HepG2 (cell line): ENCODE measurements around the gene TOP1. TPM values are rescaled to one million over a fixed set of nuclear protein-coding genes. Genes with fewer than 3 reads are reported as not detected.

Source experiments
- ATF7-NPFF ChIP-seq: sonication (generic); formaldehyde crosslinking; IDR thresholded peaks from 2 replicates; pipeline ENCODE4 v1.8.1; 2023; ENCODE audit warnings: mild to moderate bottlenecking, low read depth, missing genetic modification reagents, moderate library complexity
- BORCS8-MEF2B ChIP-seq: sonication (generic); formaldehyde crosslinking; IDR thresholded peaks from 2 replicates; pipeline ENCODE4 v1.8.0; 2022; ENCODE audit warnings: mild to moderate bottlenecking, missing genetic modification reagents
- CC2D1A ChIP-seq: sonication (generic); formaldehyde crosslinking; IDR thresholded peaks from 2 replicates; pipeline ENCODE4 v1.8.1; 2023; ENCODE audit warnings: mild to moderate bottlenecking, missing genetic modification reagents
- CCAR2 ChIP-seq: fragments of 200-400 bp; formaldehyde crosslinking; optimal IDR thresholded peaks from 2 replicates; pipeline ENCODE3; 2018; ENCODE audit warnings: low read depth, mild to moderate bottlenecking, low read length, moderate library complexity
- CREBL2 ChIP-seq: sonication (generic); formaldehyde crosslinking; IDR thresholded peaks from 2 replicates; pipeline ENCODE4 v1.8.1; 2023; ENCODE audit warnings: missing genetic modification reagents, mild to moderate bottlenecking, borderline replicate concordance
- DMAP1 ChIP-seq: IDR thresholded peaks from 2 replicates; pipeline ENCODE4 v1.6.1; 2016
- E2F2 ChIP-seq: sonication (generic); formaldehyde crosslinking; IDR thresholded peaks from 2 replicates; pipeline ENCODE4 v1.4.0; 2020; ENCODE audit warnings: missing genetic modification reagents, borderline replicate concordance
- ELK4 ChIP-seq: sonication (generic); formaldehyde crosslinking; IDR thresholded peaks from 2 replicates; pipeline ENCODE4 v1.9.0; 2021; ENCODE audit warnings: missing genetic modification reagents, borderline replicate concordance
- GATAD1 ChIP-seq: IDR thresholded peaks from 2 replicates; pipeline ENCODE4 v1.6.1; 2016; ENCODE audit warnings: missing genetic modification reagents, missing compliant biosample characterization
- HIVEP1 ChIP-seq: sonication (generic); formaldehyde crosslinking; IDR thresholded peaks from 2 replicates; pipeline ENCODE4 v1.4.0; 2020; ENCODE audit warnings: mild to moderate bottlenecking, missing genetic modification reagents
- HNRNPL ChIP-seq: fragments of 200-400 bp; formaldehyde crosslinking; IDR thresholded peaks from 2 replicates; pipeline ENCODE4 v1.6.1; 2017; ENCODE audit warnings: mild to moderate bottlenecking, low read depth, low read length
- HOXA7 ChIP-seq: sonication (generic); formaldehyde crosslinking; IDR thresholded peaks from 2 replicates; pipeline ENCODE4 v1.8.1; 2022; ENCODE audit warnings: mild to moderate bottlenecking, missing genetic modification reagents, moderate library complexity
- JUNB ChIP-seq: sonication (generic); formaldehyde crosslinking; IDR thresholded peaks from 2 replicates; pipeline ENCODE4 v1.8.0; 2022; ENCODE audit warnings: missing genetic modification reagents, mild to moderate bottlenecking, borderline replicate concordance
- KLF13 ChIP-seq: sonication (generic); formaldehyde crosslinking; IDR thresholded peaks from 2 replicates; pipeline ENCODE4 v1.4.0; 2020; ENCODE audit warnings: mild to moderate bottlenecking, missing genetic modification reagents
- NFKBIZ ChIP-seq: IDR thresholded peaks from 2 replicates; pipeline ENCODE4 v1.6.1; 2018; ENCODE audit warnings: missing genetic modification reagents, missing compliant biosample characterization
- PLSCR1 ChIP-seq: sonication (generic); formaldehyde crosslinking; IDR thresholded peaks from 2 replicates; pipeline ENCODE4 v1.5.0; 2020; ENCODE audit warnings: missing genetic modification reagents, mild to moderate bottlenecking, borderline replicate concordance
- RBM22 ChIP-seq: fragments of 200-400 bp; formaldehyde crosslinking; optimal IDR thresholded peaks from 2 replicates; pipeline ENCODE3; 2017; ENCODE audit warnings: mild to moderate bottlenecking, low read length, moderate library complexity
- SATB2 ChIP-seq: sonication (generic); formaldehyde crosslinking; IDR thresholded peaks from 2 replicates; pipeline ENCODE4 v1.5.0; 2020; ENCODE audit warnings: missing genetic modification reagents
- SOX6 ChIP-seq, 2 experiments: fragments of 450-650 bp in 1 of 2; sonication (generic) in 1 of 2; formaldehyde crosslinking in 1 of 2; IDR thresholded peaks; 2 replicates each; pipeline versions ENCODE4 v1.4.0 to v1.6.1; 2017 to 2020; ENCODE audit warnings: antibody characterized with exemption in 1 of 2, mild to moderate bottlenecking in 1 of 2, missing genetic modification reagents in 1 of 2
- SYNCRIP ChIP-seq: fragments of 200-400 bp; formaldehyde crosslinking; IDR thresholded peaks from 2 replicates; pipeline ENCODE4 v1.6.1; 2018; ENCODE audit warnings: mild to moderate bottlenecking, low read depth, low read length; ENCODE audit not compliant: insufficient read depth
- ZNF253 ChIP-seq: sonication (generic); formaldehyde crosslinking; IDR thresholded peaks from 2 replicates; pipeline ENCODE4 v1.8.0; 2022; ENCODE audit warnings: mild to moderate bottlenecking, missing genetic modification reagents, borderline replicate concordance
- ZNF274 ChIP-seq: sonication (generic); formaldehyde crosslinking; IDR thresholded peaks from 2 replicates; pipeline ENCODE4 v1.5.1; 2020; ENCODE audit warnings: mild to moderate bottlenecking, missing genetic modification reagents
- ZNF329 ChIP-seq: sonication (generic); formaldehyde crosslinking; IDR thresholded peaks from 2 replicates; pipeline ENCODE4 v1.9.0; 2021; ENCODE audit warnings: low read depth, mild to moderate bottlenecking, missing genetic modification reagents
- ZNF709 ChIP-seq: sonication (generic); formaldehyde crosslinking; IDR thresholded peaks from 2 replicates; pipeline ENCODE4 v1.5.0; 2020; ENCODE audit warnings: mild to moderate bottlenecking, missing genetic modification reagents
- ZNF781 ChIP-seq: sonication (generic); formaldehyde crosslinking; IDR thresholded peaks from 2 replicates; pipeline ENCODE4 v1.5.1; 2020; ENCODE audit warnings: borderline replicate concordance, mild to moderate bottlenecking, missing genetic modification reagents; ENCODE audit errors: not compliant biosample characterization
- ZNF879 ChIP-seq: sonication (generic); formaldehyde crosslinking; IDR thresholded peaks from 2 replicates; pipeline ENCODE4 v1.8.1; 2023; ENCODE audit warnings: missing genetic modification reagents
- ZSCAN25 ChIP-seq: sonication (generic); formaldehyde crosslinking; IDR thresholded peaks from 2 replicates; pipeline ENCODE4 v1.8.0; 2022; ENCODE audit warnings: mild to moderate bottlenecking, missing genetic modification reagents
- polyA plus RNA-seq, 8 experiments: library from polyadenylated mRNA; depleted of rRNA in 3 of 8; stranded (reverse) in 7 of 8; unstranded in 1 of 8; fragments of >200 nt; fragmentation: Illumina TruSeq in 4 of 8; extraction: Trizol in 4 of 8; gene quantifications; 2 replicates each; pipeline versions ENCODE4 v1.2.1 to v1.2.3, GENCODE V29; 2011 to 2016; ENCODE audit warnings: low read depth in 4 of 8, missing spikeins in 1 of 8, mixed read lengths in 1 of 8; ENCODE audit not compliant: insufficient read depth in 1 of 8
- total RNA-seq, 5 experiments: library from RNA; depleted of rRNA; stranded (reverse); fragments of >200 nt; fragmentation: Illumina TruSeq; extraction: Trizol; gene quantifications; 2 replicates each; pipeline ENCODE4 v1.2.3, GENCODE V29; 2016; ENCODE audit warnings: low read depth in 1 of 5

TOP1 gene
- total and polyA plus RNA-seq, 2 of the 13 experiments (the other 11 are each of a cell fraction or from before 2014, with no cell fraction given), result 10.2 to 19.4 TPM

DNA sequence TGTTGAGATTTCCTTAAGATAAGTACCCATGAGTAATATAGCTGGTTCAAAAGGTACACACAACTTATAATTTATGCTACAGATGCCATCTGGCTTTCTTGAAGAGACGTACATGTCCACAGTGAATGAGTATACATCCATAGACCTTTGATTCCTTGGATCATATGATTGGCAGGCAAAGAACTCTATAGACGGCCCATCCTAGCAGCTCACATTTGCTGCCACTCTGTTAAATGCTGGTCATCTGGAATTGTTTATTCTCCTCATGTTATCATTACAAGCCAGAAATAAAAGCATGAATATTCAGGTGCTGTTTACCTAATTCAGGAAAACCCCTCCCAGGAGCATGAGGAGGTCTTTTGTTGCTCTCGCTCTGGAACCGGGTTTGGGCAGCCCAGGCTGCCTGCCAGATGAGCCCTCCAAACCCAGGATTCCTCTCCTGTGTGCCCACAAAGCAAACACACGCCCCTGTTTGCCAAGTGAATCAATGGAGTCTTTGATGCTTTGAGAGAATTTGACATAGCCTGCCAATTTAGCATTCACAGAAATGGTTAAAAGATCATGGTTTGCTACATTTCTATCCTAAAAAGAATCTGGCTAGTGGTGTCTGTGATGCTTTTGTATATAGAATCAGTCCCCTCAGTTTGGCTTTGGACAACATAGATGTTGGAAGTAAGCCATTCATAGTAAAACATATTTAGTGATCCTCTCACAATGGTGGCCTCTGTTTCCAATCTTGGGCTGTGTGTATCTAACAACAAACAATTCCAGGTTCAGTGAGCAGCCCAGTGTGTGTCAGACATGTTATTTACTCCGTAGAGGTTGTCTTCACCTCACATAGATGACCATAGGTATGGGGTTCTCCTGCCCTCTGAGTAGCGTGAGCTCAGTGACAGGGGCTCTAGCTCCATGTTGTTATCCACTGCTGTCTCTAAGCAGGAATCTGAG, 91.3 kb downstream of the TOP1 start (continued):
- TF ChIP-seq HOXA7 (CRISPR knock-in tag), result no peak
- no peak for TF ChIP-seq DMAP1 (CRISPR knock-in tag)
- no peak for TF ChIP-seq ELK4
- TF ChIP-seq HNRNPL, result peak; percentile 92
- TF ChIP-seq JUNB, result no peak
- TF ChIP-seq ZNF329 (CRISPR knock-in tag), result no peak
- TF ChIP-seq SYNCRIP, result no peak
- no peak for TF ChIP-seq SOX6 (IDR thresholded peaks at IDR 0.05)
- no peak for TF ChIP-seq SOX6 (CRISPR knock-in tag; IDR thresholded peaks at IDR 0.05)
- TF ChIP-seq CC2D1A, result no peak
- TF ChIP-seq SATB2 (CRISPR knock-in tag), result no peak
- no peak for TF ChIP-seq NFKBIZ (CRISPR knock-in tag)
- TF ChIP-seq ZNF709 (CRISPR knock-in tag), result no peak
- TF ChIP-seq RBM22, result peak; percentile 91
- TF ChIP-seq E2F2, result no peak
- no peak for TF ChIP-seq HIVEP1 (CRISPR knock-in tag)
- TF ChIP-seq ATF7-NPFF (CRISPR knock-in tag), result no peak
- no peak for TF ChIP-seq ZNF253 (CRISPR knock-in tag)
- TF ChIP-seq BORCS8-MEF2B, result no peak
- no peak for TF ChIP-seq ZNF879
- TF ChIP-seq KLF13 (CRISPR knock-in tag), result no peak
- peak; percentile 17 for TF ChIP-seq CCAR2
- no peak for TF ChIP-seq ZNF781 (CRISPR knock-in tag)
- TF ChIP-seq ZSCAN25 (CRISPR knock-in tag), result no peak
- no peak for TF ChIP-seq GATAD1 (CRISPR knock-in tag)
- TF ChIP-seq CREBL2, result no peak
- no peak for TF ChIP-seq ZNF274 (CRISPR knock-in tag)
- TF ChIP-seq PLSCR1 (CRISPR knock-in tag), result no peak
